ES-I3 (cell line): ENCODE measurements around the gene CLK1.
A peak's percentile ranks its signal among the peaks of the same experiment; 100 is the strongest.
"Not testable (repeated sequence)": the region's sequence is repeated elsewhere in the genome, so short reads cannot be mapped to it uniquely, and the experiment has no call there.

ENCODE experiments used
- H3K36me3 ChIP-seq: 2 replicates; pipeline ENCODE4 v1.6.1; 2013; ENCODE audit warnings: mild to moderate bottlenecking, low read length, control low read depth, moderate library complexity; ENCODE audit not compliant: insufficient read depth
- H3K4me1 ChIP-seq: 2 replicates; pipeline ENCODE4 v1.6.1; 2013; ENCODE audit warnings: mild to moderate bottlenecking, control low read depth, low read length; ENCODE audit not compliant: insufficient read depth
- H3K9ac ChIP-seq: 2 replicates; pipeline ENCODE4 v1.6.1; 2013; ENCODE audit warnings: low read depth, mild to moderate bottlenecking, low read length, moderate library complexity
- H3K9me3 ChIP-seq: 2 replicates; pipeline ENCODE4 v1.6.1; 2013; ENCODE audit warnings: mild to moderate bottlenecking, low read length, moderate library complexity; ENCODE audit not compliant: control insufficient read depth, insufficient read depth

The CLK1 gene

DNA sequence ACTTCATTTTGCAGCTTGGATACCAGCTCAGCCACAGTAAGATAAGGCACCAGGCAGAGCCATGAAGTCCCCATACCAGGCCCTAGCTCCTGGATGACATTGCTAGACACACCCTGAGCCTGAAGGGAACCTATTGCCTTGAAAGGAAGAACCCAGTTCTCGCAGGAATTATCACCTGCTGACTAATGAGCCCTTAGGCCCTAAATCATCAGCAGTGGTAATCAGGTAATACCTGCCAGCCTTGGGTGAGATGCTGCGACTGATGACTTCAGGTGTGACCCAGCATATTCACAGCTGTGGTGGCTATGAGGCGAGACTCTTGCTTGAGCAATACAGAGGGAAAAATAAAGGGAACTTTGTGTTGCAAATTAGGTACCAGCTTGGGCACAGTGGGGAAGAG, 24.9 kb downstream of the CLK1 start:
- H3K9ac ChIP-seq: no peak overlapping the region
- H3K4me1 ChIP-seq: no peaks in the 10 kb centered on the region
- no peaks in the 10 kb centered on the region for H3K36me3 ChIP-seq

GRCh38 chr2:200834701-200835100, 29.8 kb downstream of the CLK1 start:
- Histone ChIP-seq H3K4me1 (no peaks in the 10 kb centered on the region), H3K36me3 (no peaks in the 10 kb centered on the region), H3K9me3 (peaks cover 4% of the 10 kb centered on the region; the same call in 1 of the 2 replicates), H3K9ac (no peak overlapping the region)

More for the DNA sequence above, 24.9 kb downstream of the CLK1 start:
- H3K9me3 ChIP-seq: peaks cover 4% of the 10 kb centered on the region; the same call in 1 of the 2 replicates

DNA sequence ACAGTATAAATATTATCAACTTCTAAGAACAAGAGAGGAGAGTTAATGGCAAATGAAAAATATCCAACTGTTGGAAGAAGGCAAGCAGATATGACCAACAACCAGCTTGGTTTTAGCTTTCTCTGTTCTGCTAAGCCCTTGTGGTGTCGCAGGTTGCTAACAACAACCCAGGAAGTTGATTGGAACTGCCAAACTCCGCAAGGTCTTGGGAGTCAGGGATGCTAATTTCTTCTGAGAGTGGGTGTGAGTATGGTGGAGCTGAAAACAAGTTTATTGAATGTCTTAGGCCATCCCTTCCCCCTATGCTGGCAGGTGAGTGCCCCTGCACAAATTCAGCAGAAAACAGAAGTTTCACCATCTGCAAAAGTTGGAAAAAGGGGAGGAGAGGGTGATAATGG, 35.2 kb downstream of the CLK1 start:
- Histone ChIP-seq H3K9ac (no peak overlapping the region), H3K36me3 (no peaks in the 10 kb centered on the region), H3K9me3 (no peaks in the 10 kb centered on the region), H3K4me1 (no peaks in the 10 kb centered on the region)

DNA sequence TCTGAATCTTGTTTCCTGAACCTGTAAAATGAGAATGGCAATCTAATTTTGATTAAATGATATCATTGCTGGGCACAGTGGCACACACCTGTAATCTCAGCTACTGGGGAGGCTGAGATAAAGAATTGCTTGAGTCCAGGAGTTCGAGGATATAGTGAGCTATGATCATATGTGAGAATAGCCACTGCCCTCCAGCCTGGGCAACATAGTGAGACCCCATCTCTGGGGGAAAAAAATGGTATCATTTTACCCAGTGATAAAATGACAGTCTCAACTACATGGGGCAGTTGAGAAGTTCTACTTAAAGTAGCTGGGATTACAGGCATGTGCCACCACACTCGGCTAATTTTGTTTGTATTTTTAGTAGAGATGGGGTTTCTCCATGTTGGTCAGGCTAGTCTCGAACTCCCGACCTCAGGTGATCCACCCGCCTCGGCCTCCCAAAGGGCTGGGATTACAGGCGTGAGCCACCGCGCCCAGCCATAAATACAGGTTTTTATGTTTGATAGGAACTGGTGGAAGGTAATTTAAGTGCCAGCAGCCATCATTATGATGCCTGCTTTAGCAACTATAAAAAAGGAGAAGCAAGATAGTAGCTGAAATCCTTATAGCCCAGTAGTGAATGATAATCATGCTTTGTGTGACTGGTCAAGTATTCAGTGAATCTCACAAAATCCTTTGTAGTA, 35.7 kb downstream of the CLK1 start:
- Histone ChIP-seq H3K9ac (no peak overlapping the region), H3K36me3 (no peaks in the 10 kb centered on the region), H3K4me1 (no peaks in the 10 kb centered on the region), H3K9me3 (no peaks in the 10 kb centered on the region)

GRCh38 chr2:200828104-200828503, 36.4 kb downstream of the CLK1 start:
- H3K36me3 ChIP-seq: no peaks in the 10 kb centered on the region
- H3K4me1 ChIP-seq: no peaks in the 10 kb centered on the region
- no peaks in the 10 kb centered on the region for H3K9me3 ChIP-seq
- H3K9ac ChIP-seq: no peak overlapping the region

DNA sequence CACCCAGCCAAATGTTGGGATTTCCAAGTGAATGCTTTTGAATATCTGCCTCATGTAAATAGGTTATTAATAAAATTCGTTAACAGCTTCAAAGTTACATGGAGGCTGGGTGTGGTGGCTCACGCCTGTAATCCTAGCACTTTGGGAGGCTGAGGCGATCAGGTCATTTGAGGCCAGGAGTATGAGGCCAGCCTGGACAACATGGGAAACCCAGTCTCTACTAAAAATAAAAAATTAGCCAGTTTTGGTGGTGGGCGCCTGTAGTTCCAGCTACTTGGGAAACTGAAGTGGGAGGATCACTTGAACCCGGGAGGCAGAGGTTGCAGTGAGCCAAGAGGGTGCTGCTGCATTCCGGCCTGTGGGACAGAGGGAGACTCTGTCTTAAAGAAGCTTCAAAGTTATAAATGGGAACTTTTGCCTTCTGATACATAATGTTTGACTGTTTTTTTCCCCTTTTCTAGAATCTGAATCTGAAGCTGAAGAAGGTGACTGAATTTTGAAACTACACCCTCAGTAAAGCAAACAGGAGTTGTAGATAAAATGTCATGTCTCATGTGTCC, 42.7 kb downstream of the CLK1 start:
- no peaks in the 10 kb centered on the region for H3K9me3 ChIP-seq
- peaks cover 48% of the 10 kb centered on the region for H3K36me3 ChIP-seq
- H3K4me1 ChIP-seq: no peaks in the 10 kb centered on the region
- no peak overlapping the region for H3K9ac ChIP-seq

DNA sequence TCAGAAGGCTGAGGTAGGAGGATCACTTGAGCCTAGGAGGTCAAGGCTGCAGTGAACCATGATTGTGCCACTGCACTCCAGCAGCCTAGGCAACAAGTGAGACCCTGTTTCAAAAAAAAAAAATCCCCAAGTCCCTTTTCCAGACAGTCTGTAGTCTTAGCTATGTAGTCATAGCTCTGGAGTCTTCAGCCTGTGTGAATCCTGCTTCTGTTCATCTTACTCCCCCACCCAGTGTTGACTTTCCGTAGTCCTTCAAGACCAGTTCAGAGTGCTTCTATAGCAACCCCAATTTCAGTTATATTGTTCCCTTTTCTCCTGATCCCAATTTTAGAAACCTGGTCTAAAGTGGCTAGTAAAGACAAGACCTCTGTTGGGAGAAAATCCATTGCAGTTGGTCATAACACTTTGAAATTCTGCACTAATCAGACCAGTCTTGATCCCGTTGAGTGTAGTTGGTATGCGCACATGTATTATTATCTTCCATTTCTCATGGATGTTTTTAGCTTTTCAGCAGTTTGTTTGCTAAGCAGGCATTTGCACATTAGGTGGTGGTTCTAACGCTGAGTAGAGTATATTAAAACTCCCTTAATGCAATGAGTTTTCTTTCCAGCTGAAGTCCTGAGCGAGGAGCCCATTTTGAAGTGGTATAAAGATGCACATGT, 43.8 kb downstream of the CLK1 start:
- H3K9me3 ChIP-seq: no peaks in the 10 kb centered on the region
- H3K36me3 ChIP-seq: peaks cover 55% of the 10 kb centered on the region
- no peak overlapping the region for H3K9ac ChIP-seq
- H3K4me1 ChIP-seq: no peaks in the 10 kb centered on the region

DNA sequence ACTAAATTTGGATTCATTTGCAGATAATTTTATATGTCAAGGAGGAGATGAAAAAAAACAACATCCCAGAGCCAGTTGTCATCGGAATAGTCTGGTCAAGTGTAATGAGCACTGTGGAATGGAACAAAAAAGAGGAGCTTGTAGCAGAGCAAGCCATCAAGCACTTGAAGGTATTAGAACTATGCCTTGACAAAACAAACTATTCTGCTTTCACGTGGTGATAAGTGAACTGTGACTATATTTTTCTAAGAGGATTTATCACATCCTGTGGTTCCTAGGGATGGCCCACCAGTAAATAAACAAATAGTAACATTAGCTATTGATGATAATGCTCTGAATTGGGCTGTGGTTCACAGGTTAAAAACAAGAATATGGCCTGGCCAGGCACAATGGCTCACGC, 45.7 kb downstream of the CLK1 start:
- not testable (repeated sequence) for H3K4me1 ChIP-seq, H3K9ac ChIP-seq, H3K9me3 ChIP-seq
- H3K36me3 ChIP-seq: peaks cover 73% of the 10 kb centered on the region

GRCh38 chr2:200814917-200815316, 49.5 kb downstream of the CLK1 start:
- Histone ChIP-seq H3K4me1 (no peaks in the 10 kb centered on the region), H3K36me3 (peaks cover 55% of the 10 kb centered on the region), H3K9me3 (no peaks in the 10 kb centered on the region), H3K9ac (no peak overlapping the region)

DNA sequence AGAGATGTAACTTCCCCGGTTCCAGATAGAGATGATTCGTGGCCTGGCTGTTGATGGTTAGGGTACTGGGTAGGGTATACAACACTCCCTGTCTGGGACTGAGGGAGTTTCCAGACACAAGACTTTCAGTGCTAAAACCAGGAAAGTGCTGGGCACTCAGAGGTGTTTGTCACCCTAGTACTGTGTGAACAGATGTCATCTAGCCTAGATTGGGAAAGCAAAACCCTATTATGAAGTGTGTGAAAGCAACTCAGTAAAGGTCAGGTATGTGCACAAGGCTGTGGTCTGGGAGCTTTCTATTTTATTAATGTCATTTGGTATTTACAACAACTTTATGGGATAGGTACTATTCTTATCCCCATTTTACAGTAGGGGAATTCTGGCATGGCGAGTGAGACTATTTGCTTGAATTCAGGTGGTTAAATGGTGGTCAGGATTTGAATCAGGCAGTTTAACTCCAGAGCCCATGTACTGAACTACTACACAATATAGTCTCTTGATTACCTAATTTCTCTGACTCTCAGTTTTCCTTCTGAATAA, 50.1 kb downstream of the CLK1 start:
- H3K9ac ChIP-seq: no peak overlapping the region
- H3K4me1 ChIP-seq: no peaks in the 10 kb centered on the region
- peaks cover 50% of the 10 kb centered on the region for H3K36me3 ChIP-seq
- no peaks in the 10 kb centered on the region for H3K9me3 ChIP-seq

- Histone ChIP-seq H3K9ac (peak overlapping the region; percentile 85), H3K4me1 (no peaks in the 10 kb centered on the region), H3K9me3 (no peaks in the 10 kb centered on the region), H3K36me3 (peaks cover 30% of the 10 kb centered on the region)
Measured at GRCh38 chr2:200812122-200813022, 52.1 kb downstream of the CLK1 start.

GRCh38 chr2:200811333-200812121, 52.9 kb downstream of the CLK1 start, which contains the start of gene BZW1:
TSS of gene BZW1 (plus strand) at chr2:200811910. CDS start at chr2:200813218, 1,308 bp downstream.
- H3K9me3 ChIP-seq: no peaks in the 10 kb centered on the region
- H3K36me3 ChIP-seq: peaks cover 22% of the 10 kb centered on the region
- H3K4me1 ChIP-seq: no peaks in the 10 kb centered on the region
- H3K9ac ChIP-seq: peak within 1 kb of the TSS; percentile 85

GRCh38 chr2:200810998-200811332, 53.5 kb downstream of the CLK1 start:
- Histone ChIP-seq H3K9me3 (no peaks in the 10 kb centered on the region), H3K36me3 (peaks cover 18% of the 10 kb centered on the region), H3K4me1 (no peaks in the 10 kb centered on the region), H3K9ac (peak overlapping the region; percentile 79)
